ENCODE data around the gene RCAN2.

GRCh38 chr6:46509981-46510510 lies 18.8 kb upstream of the RCAN2 start:
- TF ChIP-seq CTCF (IDR thresholded peaks at IDR 0.05) (no peak), EZH2 (IDR thresholded peaks at IDR 0.05) (no peak)
